Skeletal muscle tissue (tissue), 4 donors: Measurements from ENCODE around the gene PLEKHG4B. TPM values are rescaled to one million over a fixed set of nuclear protein-coding genes. Genes with fewer than 3 reads are reported as not detected.
A peak's percentile ranks its signal among the peaks of the same experiment; 100 is the strongest.
"Not testable (repeated sequence)": the region's sequence is repeated elsewhere in the genome, so short reads cannot be mapped to it uniquely, and the experiment has no call there.

Experiments
- H3K27ac ChIP-seq: one replicate; pipeline ENCODE4 v1.7.0; 2013; ENCODE audit warnings: mild to moderate bottlenecking, low read depth, low read length, inconsistent platforms
- H3K27me3 ChIP-seq, 3 donors: one replicate each; pipeline ENCODE4 v1.7.0; 2013; ENCODE audit warnings: low read length in 3 of 3; ENCODE audit not compliant: control insufficient read depth in 3 of 3, insufficient read depth in 3 of 3
- H3K36me3 ChIP-seq, 3 donors: one replicate each; pipeline ENCODE4 v1.7.0; 2013; ENCODE audit warnings: low read length in 3 of 3; ENCODE audit not compliant: control insufficient read depth in 3 of 3, insufficient read depth in 3 of 3
- H3K4me1 ChIP-seq, 3 donors: one replicate each; pipeline ENCODE4 v1.7.0; 2013; ENCODE audit warnings: low read length in 3 of 3, mild to moderate bottlenecking in 3 of 3; ENCODE audit not compliant: control insufficient read depth in 3 of 3, insufficient read depth in 3 of 3
- H3K4me3 ChIP-seq, 3 donors: one replicate each; pipeline ENCODE4 v1.7.0; 2013; ENCODE audit warnings: low read length in 3 of 3
- H3K9ac ChIP-seq, 3 donors: one replicate each; pipeline ENCODE4 v1.7.0; 2013; ENCODE audit warnings: low read length in 3 of 3, mild to moderate bottlenecking in 3 of 3, moderate library complexity in 2 of 3, low read depth in 1 of 3
- H3K9me3 ChIP-seq, 3 donors: one replicate each; pipeline ENCODE4 v1.7.0; 2013; ENCODE audit warnings: low read length in 3 of 3; ENCODE audit not compliant: control insufficient read depth in 3 of 3
- total RNA-seq: library from RNA; depleted of rRNA; stranded (reverse); fragments of >200 nt; gene quantifications from one replicate; pipeline ENCODE4 v1.2.3, GENCODE V29; 2014
- donor health status: Osteomylitis.

Gene PLEKHG4B
- total RNA-seq, 1 donor from 2014 or later = 0.52 TPM

DNA sequence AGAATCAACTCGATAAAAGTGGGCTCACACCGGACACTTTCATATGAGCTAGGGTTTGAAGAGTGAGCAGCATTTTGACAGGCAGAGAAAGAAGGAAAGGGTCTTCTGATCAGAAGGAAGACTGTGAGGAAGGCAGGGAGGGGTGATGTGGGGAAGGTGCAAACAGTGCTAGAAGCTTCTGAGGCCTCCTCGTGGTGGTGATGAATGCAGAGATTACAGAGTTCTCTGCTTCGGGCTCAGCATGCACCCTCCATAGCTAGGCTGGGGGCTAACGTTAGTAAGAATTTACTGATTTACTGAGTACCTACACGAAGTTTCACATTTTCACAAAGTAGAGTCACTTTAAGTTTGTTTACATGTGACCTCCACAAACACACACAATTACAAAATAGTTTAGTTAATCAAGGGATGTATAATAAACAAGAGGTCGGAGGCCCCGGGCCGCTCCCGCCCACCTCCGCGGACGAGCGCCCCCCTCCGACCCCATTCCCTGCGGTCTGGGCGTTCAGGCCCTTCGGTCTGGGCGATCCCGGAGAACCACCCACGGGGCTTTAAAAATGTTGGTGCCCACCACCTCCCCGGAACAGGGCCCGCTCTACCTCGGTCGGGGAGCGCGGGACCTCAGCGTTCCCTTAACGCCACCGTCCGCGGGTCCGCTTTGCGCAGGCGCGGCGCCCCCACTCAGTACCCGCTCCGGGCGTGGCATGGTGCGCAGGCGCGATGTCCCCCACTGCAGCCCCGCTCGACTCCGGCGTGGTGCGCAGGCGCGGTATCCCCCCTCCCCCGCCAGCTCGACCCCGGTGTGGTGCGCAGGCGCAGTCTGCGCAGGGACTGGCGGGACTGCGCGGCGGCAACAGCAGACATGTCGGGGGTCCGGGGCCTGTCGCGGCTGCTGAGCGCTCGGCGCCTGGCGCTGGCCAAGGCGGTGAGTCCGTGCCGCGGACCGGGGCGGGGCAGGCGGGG, 125.8 kb downstream of the PLEKHG4B start, which contains the start of the genes CCDC127 and SDHA:
CCDC127 (minus strand) TSS at position 660 of the 963 bp plus-strand sequence. CDS start 1,304 bp downstream, outside the sequence.
SDHA (plus strand) TSS at position 827 of the 963 bp plus-strand sequence; CDS start at position 863, 36 bp downstream.
- peaks cover 13 to 32% (median 23%) of the 10 kb centered on the region in 3 donors for H3K4me1 ChIP-seq
- H3K9ac ChIP-seq = peak within 1 kb of the TSS; percentile 94 to 98 (median 97)
- H3K36me3 ChIP-seq, H3K9me3 ChIP-seq, H3K27me3 ChIP-seq: not testable (repeated sequence)
- peak within 1 kb of the TSS; percentile 82 to 93 (median 90) for H3K4me3 ChIP-seq
- peak within 1 kb of the TSS; percentile 96 for H3K27ac ChIP-seq

DNA sequence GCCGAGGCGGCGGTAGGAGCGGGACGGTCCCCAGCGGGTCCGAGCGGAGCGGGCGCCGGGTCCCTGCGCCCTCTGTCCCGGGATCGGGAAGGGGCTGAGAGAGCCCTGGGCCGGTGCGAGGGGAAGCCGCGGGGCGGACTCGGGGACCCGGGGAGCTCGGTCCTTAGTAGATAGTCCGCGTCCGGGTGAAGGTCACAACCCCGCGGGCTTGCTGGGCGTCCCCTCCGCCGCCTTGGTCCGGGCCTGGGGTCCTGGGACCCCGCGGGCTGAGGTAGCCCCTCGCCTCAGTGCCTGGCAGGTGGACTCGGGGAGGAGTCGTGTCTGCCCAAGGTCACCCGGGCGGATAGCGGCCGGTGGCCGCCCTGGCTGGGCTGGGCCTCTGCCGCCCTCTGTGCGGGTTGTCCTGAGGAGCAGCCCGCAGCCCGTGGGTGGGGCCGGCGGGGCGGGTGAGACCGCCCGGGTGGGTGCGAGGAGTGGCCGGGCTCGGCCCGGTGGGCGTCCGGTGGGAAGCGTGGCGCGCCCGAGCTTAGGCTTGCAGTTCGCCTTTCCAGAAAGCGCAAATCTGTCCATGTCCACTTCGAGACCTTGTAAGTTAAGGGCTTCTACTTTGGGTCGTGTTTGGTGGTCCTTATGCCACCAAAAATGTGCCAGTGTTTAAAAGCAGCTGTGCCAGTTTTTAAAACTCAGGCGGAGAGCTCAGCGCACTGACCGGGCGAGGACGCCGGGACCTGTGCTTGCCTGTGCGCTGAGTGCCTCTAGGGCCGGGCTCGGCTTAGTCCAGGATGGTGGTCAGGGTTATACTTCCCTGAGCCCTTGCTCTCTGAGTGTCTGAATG, 126.7 kb downstream of the PLEKHG4B start:
- H3K9ac ChIP-seq = peak overlapping the region; percentile 94 to 98 (median 97)
- no peaks in the 10 kb centered on the region for H3K9me3 ChIP-seq
- H3K4me1 ChIP-seq = peaks cover 18 to 36% (median 24%) of the 10 kb centered on the region in 3 donors
- peak overlapping the region; percentile 81 to 93 (median 90) for H3K4me3 ChIP-seq
- peaks cover 2 to 5% (median 4%) of the 10 kb centered on the region in 3 donors for H3K36me3 ChIP-seq
- H3K27me3 ChIP-seq = no peaks in the 10 kb centered on the region
- H3K27ac ChIP-seq = peak overlapping the region; percentile 96

- Histone ChIP-seq H3K9me3 (no peaks in the 10 kb centered on the region), H3K4me3 (peak overlapping the region; percentile 81 to 93 (median 90)), H3K9ac (peak overlapping the region; percentile 76 to 98 (median 94)), H3K4me1 (peaks cover 18 to 36% (median 24%) of the 10 kb centered on the region in 3 donors), H3K27me3 (no peaks in the 10 kb centered on the region), H3K36me3 (peaks cover 2 to 9% (median 8%) of the 10 kb centered on the region in 3 donors), H3K27ac (peak overlapping the region; percentile 96)
These were observed 127.5 kb downstream of the PLEKHG4B start for GRCh38 chr5:219460-219863.

GRCh38 chr5:219991-220390, 128.0 kb downstream of the PLEKHG4B start:
- H3K4me1 ChIP-seq = peaks cover 18 to 36% (median 24%) of the 10 kb centered on the region in 3 donors
- H3K27me3 ChIP-seq = no peaks in the 10 kb centered on the region
- peaks cover 7 to 14% (median 12%) of the 10 kb centered on the region in 3 donors for H3K36me3 ChIP-seq
- peak overlapping the region; percentile 76 to 98 (median 94) for H3K9ac ChIP-seq
- peak overlapping the region; percentile 81 to 93 (median 90) for H3K4me3 ChIP-seq
- no peaks in the 10 kb centered on the region for H3K9me3 ChIP-seq
- H3K27ac ChIP-seq = peak overlapping the region; percentile 96

GRCh38 chr5:222951-223715, 131.2 kb downstream of the PLEKHG4B start:
- H3K9ac ChIP-seq = peak overlapping the region in 1 of 3 donors; percentile 25
- H3K27me3 ChIP-seq = not testable (repeated sequence)

GRCh38 chr5:223791-224190, 131.8 kb downstream of the PLEKHG4B start:
- no peak overlapping the region for H3K27ac ChIP-seq
- no peaks in the 10 kb centered on the region for H3K9me3 ChIP-seq
- H3K27me3 ChIP-seq = no peaks in the 10 kb centered on the region
- no peak overlapping the region for H3K9ac ChIP-seq
- H3K4me3 ChIP-seq = no peak overlapping the region
- H3K4me1 ChIP-seq = peaks cover 14 to 31% (median 24%) of the 10 kb centered on the region in 3 donors
- H3K36me3 ChIP-seq = peaks cover 40 to 44% (median 42%) of the 10 kb centered on the region in 3 donors

More at GRCh38 chr5:222951-223715, 131.2 kb downstream of the PLEKHG4B start:
- H3K4me3 ChIP-seq, H3K9me3 ChIP-seq, H3K27ac ChIP-seq: not testable (repeated sequence)
- Histone ChIP-seq H3K36me3 (peaks cover 33 to 38% (median 38%) of the 10 kb centered on the region in 3 donors), H3K4me1 (peaks cover 14 to 31% (median 24%) of the 10 kb centered on the region in 3 donors)

- no peak overlapping the region for H3K27ac ChIP-seq
- peaks cover 7 to 18% (median 13%) of the 10 kb centered on the region in 3 donors for H3K4me1 ChIP-seq
- no peak overlapping the region for H3K4me3 ChIP-seq
- H3K9ac ChIP-seq = no peak overlapping the region
- no peaks in the 10 kb centered on the region for H3K27me3 ChIP-seq
- H3K36me3 ChIP-seq = peaks cover 52 to 59% (median 55%) of the 10 kb centered on the region in 3 donors
- H3K9me3 ChIP-seq = no peaks in the 10 kb centered on the region
These were observed 133.4 kb downstream of the PLEKHG4B start for GRCh38 chr5:225334-225733.

DNA sequence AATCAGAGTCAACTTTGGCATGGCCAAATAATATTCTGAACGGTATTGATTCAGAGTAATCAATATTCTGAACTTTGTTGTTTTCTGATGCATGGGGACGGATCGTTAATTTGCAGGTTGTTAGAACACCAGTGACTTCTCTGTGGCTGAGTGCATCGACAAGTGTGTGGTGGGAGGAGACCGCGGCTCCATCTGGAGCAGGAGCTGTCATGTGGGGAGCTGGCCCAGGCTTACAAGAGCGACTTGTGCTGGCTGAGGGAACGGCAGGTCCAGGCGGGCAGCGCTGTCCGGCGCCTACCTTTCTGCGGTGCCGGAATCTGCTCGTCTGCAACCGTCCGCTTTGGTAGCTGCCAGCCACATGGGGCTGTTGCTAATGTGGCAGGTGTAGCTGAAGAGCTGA, 135.4 kb downstream of the PLEKHG4B start:
- H3K4me3 ChIP-seq, H3K9me3 ChIP-seq, H3K27me3 ChIP-seq, H3K27ac ChIP-seq, H3K4me1 ChIP-seq, H3K9ac ChIP-seq: not testable (repeated sequence)
- H3K36me3 ChIP-seq = peaks cover 68 to 77% (median 70%) of the 10 kb centered on the region in 3 donors

DNA sequence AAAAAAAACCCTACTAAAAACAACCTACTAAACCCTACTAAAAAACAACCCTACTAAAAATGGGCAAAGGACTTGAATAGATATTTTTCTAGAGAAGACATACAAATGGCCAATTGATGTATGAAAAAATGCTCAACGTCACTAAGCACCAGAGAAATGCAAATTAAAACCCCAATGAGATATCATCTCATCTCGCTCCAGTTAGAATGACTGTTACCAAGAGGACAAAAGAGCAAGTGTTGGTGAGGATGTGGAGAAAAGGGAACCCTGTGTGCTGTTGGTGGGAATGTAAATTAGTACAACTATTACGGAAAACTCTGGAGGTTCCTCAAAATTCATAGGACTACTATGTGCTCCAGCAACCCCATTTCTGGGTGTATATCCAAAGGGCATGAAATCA, 136.9 kb downstream of the PLEKHG4B start:
- no peaks in the 10 kb centered on the region for H3K9me3 ChIP-seq
- H3K4me1 ChIP-seq = no peaks in the 10 kb centered on the region
- peaks cover 78 to 83% (median 82%) of the 10 kb centered on the region in 3 donors for H3K36me3 ChIP-seq

More for the DNA sequence above, 136.9 kb downstream of the PLEKHG4B start:
- Histone ChIP-seq H3K27ac (no peak overlapping the region), H3K27me3 (no peaks in the 10 kb centered on the region), H3K4me3 (no peak overlapping the region), H3K9ac (no peak overlapping the region)
